GM08714 (cell line): ENCODE results near the gene ZNF77.
"Not testable (repeated sequence)": the region's sequence is repeated elsewhere in the genome, so short reads cannot be mapped to it uniquely, and the experiment has no call there.

ENCODE experiments used
- H3K4me3 ChIP-seq: fragments of 200-500 bp; sonication (Bioruptor generic); 2 replicates; pipeline ENCODE4 v1.5.1; 2014; ENCODE audit warnings: mild to moderate bottlenecking, low read length, inconsistent platforms
- ZNF274 ChIP-seq: IDR thresholded peaks from 2 replicates; pipeline ENCODE4 v1.6.1; 2012; ENCODE audit warnings: mild to moderate bottlenecking, low read depth, low read length

Gene ZNF77

GRCh38 chr19:2952953-2953481, 8.2 kb upstream of the ZNF77 start:
- H3K4me3 ChIP-seq, result no peak overlapping the region
- no peak for TF ChIP-seq ZNF274

GRCh38 chr19:2950286-2951124, 5.7 kb upstream of the ZNF77 start:
- no peak for TF ChIP-seq ZNF274
- peak overlapping the region; percentile 88 for H3K4me3 ChIP-seq

- no peak for TF ChIP-seq ZNF274
- peak overlapping the region; percentile 88 for H3K4me3 ChIP-seq
Measured at GRCh38 chr19:2949939-2950285, 5.1 kb upstream of the ZNF77 start.

DNA sequence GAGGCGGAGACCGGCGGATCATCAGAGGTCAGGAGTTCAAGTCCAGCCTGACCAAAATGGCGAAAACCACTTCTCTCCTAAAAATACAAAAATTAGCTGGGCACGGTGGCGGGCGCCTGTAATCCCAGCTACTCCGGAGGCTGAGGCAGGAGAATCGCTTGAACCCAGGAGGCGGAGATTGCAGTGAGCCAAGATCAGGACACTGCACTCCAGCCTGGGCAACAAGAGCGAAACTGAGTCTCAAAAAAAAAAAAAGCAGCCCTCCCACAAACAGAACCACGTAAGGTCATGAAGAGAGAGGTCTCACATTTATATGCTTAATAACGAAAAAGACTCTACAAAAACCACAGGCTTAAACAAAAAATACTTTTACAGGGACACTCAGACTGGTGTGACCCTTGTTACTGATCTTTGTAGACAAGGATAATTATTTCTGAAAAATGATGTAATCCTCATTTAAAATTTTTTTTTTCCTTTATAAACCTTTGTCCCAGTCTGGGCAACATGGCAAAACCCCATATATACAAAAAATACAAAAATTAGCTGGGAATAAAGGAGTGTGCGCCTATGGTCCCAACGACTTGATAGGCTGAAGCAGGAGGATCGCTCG, 909 bp upstream of the ZNF77 start:
- no peak for TF ChIP-seq ZNF274
- peak overlapping the region; percentile 73; the same call in 1 of the 2 replicates for H3K4me3 ChIP-seq

DNA sequence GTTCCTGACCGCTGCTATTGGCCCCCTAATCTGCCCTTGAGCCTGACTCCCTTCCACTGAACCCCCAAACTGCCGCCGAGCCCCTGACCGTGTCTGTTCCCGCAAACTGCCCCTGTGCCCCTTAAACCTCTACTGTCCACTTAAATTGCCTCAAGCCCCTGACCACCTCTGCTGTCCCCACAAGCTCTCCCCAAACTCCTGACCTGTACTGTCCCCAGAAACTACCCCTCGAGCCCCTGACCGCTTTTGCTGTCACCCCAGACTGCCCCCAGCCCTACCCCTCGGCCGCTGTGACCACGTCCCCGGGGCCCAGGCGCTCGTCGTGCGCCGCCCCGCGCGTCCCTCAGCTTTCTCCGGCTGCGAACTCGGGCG, 382 bp downstream of the ZNF77 start:
- TF ChIP-seq ZNF274, result no peak
- peak overlapping the region; percentile 72 for H3K4me3 ChIP-seq

- no peak overlapping the region for H3K4me3 ChIP-seq
- no peak for TF ChIP-seq ZNF274
Measured at GRCh38 chr19:2942928-2943640, 1.7 kb downstream of the ZNF77 start.

DNA sequence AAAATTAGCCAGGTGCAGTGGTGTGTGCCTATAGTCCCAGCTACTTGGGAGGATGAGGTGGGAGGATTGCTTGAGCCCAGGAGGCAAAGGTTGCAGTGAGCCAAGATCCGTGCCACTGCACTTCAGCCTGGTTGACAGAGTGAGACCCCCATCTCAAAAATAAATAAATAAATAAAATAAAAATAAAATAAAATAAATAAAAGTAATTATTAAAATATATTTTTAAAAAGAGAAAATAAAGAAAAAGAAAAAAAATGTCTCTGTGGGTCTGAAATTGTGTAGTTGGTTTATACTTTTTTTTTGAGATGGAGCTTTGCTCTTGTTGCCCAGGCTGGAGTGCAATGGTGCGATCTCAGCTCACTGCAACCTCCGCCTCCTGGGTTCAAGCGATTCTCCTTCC, 8.9 kb downstream of the ZNF77 start:
- H3K4me3 ChIP-seq, result not testable (repeated sequence)

GRCh38 chr19:2933490-2933910, 11.3 kb downstream of the ZNF77 start:
- peak; percentile 40; the same call in 1 of the 2 replicates for TF ChIP-seq ZNF274

GRCh38 chr19:2927032-2927430, 17.7 kb downstream of the ZNF77 start:
- TF ChIP-seq ZNF274, result no peak
- H3K4me3 ChIP-seq, result no peak overlapping the region; the same call in 1 of the 2 replicates

More at GRCh38 chr19:2933490-2933910, 11.3 kb downstream of the ZNF77 start:
- no peak overlapping the region for H3K4me3 ChIP-seq

DNA sequence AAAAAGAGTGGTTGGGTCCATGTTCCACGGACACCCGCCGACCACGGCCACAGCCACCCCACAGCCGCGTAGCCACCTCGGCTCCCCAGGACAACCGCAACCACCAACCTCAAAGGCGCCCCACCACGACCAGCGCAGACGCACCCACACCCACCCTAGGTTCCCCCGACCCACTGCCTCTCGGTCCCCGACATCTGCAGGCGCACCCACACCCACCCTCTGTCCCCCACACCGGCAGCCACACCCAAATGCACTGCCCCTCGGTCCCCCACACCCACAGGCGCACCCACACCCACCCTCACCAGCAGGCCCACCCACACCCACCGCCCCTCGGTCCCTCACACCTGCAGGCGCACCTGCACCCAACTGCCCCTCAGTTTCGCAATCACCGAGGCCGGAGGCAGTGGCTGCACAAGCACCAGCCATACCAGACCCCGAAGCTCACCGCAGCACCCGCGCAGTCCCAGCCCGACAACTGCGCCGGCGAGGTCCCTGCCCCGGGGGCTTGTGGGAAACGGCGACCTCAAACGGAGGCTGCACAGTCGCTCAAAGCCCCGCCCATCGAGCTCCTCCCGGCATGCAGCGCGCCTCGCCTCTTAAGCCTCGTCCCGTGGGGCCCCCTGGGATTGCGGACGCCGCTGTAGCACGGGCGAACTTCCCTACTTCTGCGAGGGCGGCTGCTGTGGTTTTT, 18.3 kb downstream of the ZNF77 start:
- no peak for TF ChIP-seq ZNF274
- H3K4me3 ChIP-seq, result peak overlapping the region; percentile 19; the same call in 1 of the 2 replicates

DNA sequence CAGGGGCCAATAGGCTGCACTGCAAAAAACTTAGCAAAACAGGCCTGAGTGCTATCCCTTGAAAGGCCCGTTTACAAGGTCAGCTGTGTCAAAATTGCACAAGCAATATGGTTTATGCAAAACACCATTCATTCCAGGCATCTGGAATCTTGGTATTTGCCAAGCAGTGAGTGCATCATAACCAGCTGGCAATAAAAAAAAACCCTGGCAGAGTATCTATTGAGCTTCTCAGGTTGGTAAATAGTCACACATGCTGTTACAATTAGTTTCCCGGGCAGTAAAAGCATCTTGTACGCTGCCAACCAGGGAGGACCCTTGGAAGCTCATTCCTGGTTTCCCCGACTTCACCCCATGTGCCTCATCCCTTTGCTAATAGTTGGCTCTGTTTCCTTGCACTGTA, 21.3 kb downstream of the ZNF77 start:
- H3K4me3 ChIP-seq, result no peak overlapping the region
- TF ChIP-seq ZNF274, result no peak

DNA sequence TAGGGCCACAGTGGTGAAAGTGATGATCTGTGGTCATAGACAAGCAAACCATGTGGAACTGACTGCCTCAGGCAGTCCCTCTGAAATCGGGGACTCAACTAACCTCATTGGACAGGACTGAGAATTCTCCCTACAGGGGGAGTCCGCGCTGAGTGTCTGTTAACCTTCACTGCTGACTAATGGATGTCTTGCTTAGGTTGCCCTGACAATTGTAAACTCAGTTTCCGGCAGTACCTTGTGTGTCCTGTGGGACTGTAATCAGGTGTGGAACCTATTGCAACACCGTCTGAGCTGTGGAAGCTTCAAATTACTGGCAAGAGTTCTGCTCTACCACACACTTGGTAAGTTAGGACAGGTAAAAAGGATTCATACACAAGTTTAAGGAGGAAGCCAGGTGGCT, 21.8 kb downstream of the ZNF77 start:
- H3K4me3 ChIP-seq, result no peak overlapping the region
- no peak for TF ChIP-seq ZNF274

DNA sequence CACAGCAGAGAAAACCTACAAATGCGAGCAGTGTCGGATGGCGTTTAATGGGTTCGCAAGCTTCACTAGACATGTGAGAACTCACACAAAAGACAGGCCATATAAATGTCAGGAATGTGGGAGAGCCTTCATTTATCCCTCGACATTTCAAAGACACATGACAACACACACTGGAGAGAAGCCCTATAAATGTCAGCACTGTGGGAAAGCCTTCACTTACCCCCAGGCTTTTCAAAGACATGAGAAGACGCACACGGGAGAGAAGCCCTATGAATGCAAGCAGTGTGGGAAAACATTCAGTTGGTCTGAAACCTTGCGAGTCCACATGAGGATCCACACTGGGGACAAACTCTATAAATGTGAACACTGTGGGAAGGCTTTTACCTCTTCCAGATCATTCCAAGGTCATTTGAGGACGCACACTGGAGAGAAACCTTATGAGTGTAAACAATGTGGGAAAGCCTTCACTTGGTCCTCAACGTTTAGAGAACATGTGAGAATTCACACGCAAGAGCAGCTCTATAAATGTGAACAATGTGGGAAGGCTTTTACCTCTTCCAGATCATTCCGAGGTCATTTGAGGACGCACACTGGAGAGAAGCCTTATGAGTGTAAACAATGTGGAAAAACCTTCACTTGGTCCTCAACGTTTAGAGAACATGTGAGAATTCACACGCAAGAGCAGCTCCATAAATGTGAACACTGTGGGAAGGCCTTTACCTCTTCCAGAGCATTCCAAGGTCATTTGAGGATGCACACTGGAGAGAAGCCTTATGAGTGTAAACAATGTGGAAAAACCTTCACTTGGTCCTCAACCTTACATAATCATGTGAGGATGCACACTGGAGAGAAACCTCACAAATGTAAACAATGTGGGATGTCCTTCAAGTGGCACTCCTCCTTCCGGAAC, 27.2 kb downstream of the ZNF77 start:
- peak; percentile 72 for TF ChIP-seq ZNF274
- H3K4me3 ChIP-seq, result no peak overlapping the region
